NCI-H187 (cell line): Measurements from ENCODE around the gene ARL14.

Source experiments
- DNase-seq, 2 experiments: peaks; one replicate each; lab custom pipeline; 2025; lab: John Stamatoyannopoulos, UW

The ARL14 gene

GRCh38 chr3:160722331-160722730, 45.4 kb downstream of the ARL14 start:
- DNase-seq, result no peak

- no peak for DNase-seq
Measured at GRCh38 chr3:160725338-160725737, 48.4 kb downstream of the ARL14 start.
